HUES48 (cell line): ENCODE measurements around the gene AFDN.

ENCODE experiments used
- H3K27ac ChIP-seq: one replicate; pipeline ENCODE4 v1.7.0; 2013; ENCODE audit warnings: low read depth, low read length, inconsistent platforms
- H3K27me3 ChIP-seq: 2 replicates; pipeline ENCODE4 v1.6.1; 2013; ENCODE audit warnings: mild to moderate bottlenecking, low read length; ENCODE audit not compliant: control insufficient read depth, insufficient read depth
- H3K36me3 ChIP-seq: 2 replicates; pipeline ENCODE4 v1.6.1; 2013; ENCODE audit warnings: low read length; ENCODE audit not compliant: control insufficient read depth, insufficient read depth
- H3K4me1 ChIP-seq: 2 replicates; pipeline ENCODE4 v1.6.1; 2013; ENCODE audit warnings: mild to moderate bottlenecking, low read length; ENCODE audit not compliant: control insufficient read depth, insufficient read depth
- H3K4me3 ChIP-seq: 2 replicates; pipeline ENCODE4 v1.5.1; 2013; ENCODE audit warnings: mild to moderate bottlenecking, low read depth, low read length
- H3K9ac ChIP-seq: 2 replicates; pipeline ENCODE4 v1.6.1; 2013; ENCODE audit warnings: mild to moderate bottlenecking, low read depth, low read length, moderate library complexity
- H3K9me3 ChIP-seq: 2 replicates; pipeline ENCODE4 v1.6.1; 2013; ENCODE audit warnings: low read length; ENCODE audit not compliant: control insufficient read depth, insufficient read depth

The AFDN gene

GRCh38 chr6:167984876-167985604 lies 158.3 kb downstream of the AFDN start:
- H3K4me1 ChIP-seq = no peaks in the 10 kb centered on the region
- H3K9ac ChIP-seq = no peak overlapping the region
- no peaks in the 10 kb centered on the region for H3K27me3 ChIP-seq
- H3K9me3 ChIP-seq = no peaks in the 10 kb centered on the region
- no peaks in the 10 kb centered on the region for H3K36me3 ChIP-seq
- H3K27ac ChIP-seq = no peak overlapping the region
- no peak overlapping the region for H3K4me3 ChIP-seq

- H3K4me1 ChIP-seq = no peaks in the 10 kb centered on the region
Measured at GRCh38 chr6:167985911-167986595, 159.3 kb downstream of the AFDN start.

GRCh38 chr6:167987396-167988153 lies 160.9 kb downstream of the AFDN start:
- no peak overlapping the region for H3K4me3 ChIP-seq
- H3K4me1 ChIP-seq = no peaks in the 10 kb centered on the region
- H3K9me3 ChIP-seq = no peaks in the 10 kb centered on the region
- H3K27me3 ChIP-seq = no peaks in the 10 kb centered on the region
- H3K27ac ChIP-seq = no peak overlapping the region
- no peaks in the 10 kb centered on the region for H3K36me3 ChIP-seq
- no peak overlapping the region for H3K9ac ChIP-seq

More at GRCh38 chr6:167985911-167986595, 159.3 kb downstream of the AFDN start:
- no peaks in the 10 kb centered on the region for H3K9me3 ChIP-seq
- no peaks in the 10 kb centered on the region for H3K36me3 ChIP-seq
- H3K4me3 ChIP-seq = no peak overlapping the region
- H3K27me3 ChIP-seq = no peaks in the 10 kb centered on the region
- no peak overlapping the region for H3K9ac ChIP-seq
- H3K27ac ChIP-seq = no peak overlapping the region

- Histone ChIP-seq H3K4me1 (no peaks in the 10 kb centered on the region), H3K9me3 (no peaks in the 10 kb centered on the region), H3K9ac (no peak overlapping the region), H3K36me3 (no peaks in the 10 kb centered on the region), H3K4me3 (no peak overlapping the region), H3K27me3 (no peaks in the 10 kb centered on the region), H3K27ac (no peak overlapping the region)
Measured at GRCh38 chr6:167988154-167988495, 161.4 kb downstream of the AFDN start.

GRCh38 chr6:167988945-167989841 lies 162.5 kb downstream of the AFDN start:
- Histone ChIP-seq H3K9me3 (no peaks in the 10 kb centered on the region), H3K4me3 (no peak overlapping the region), H3K27ac (no peak overlapping the region), H3K9ac (no peak overlapping the region), H3K36me3 (no peaks in the 10 kb centered on the region), H3K4me1 (no peaks in the 10 kb centered on the region), H3K27me3 (no peaks in the 10 kb centered on the region)

GRCh38 chr6:167990016-167990945 lies 163.6 kb downstream of the AFDN start:
- H3K4me3 ChIP-seq = no peak overlapping the region
- no peak overlapping the region for H3K9ac ChIP-seq
- no peaks in the 10 kb centered on the region for H3K4me1 ChIP-seq
- H3K27ac ChIP-seq = no peak overlapping the region
- H3K36me3 ChIP-seq = no peaks in the 10 kb centered on the region
- H3K27me3 ChIP-seq = no peaks in the 10 kb centered on the region
- no peaks in the 10 kb centered on the region for H3K9me3 ChIP-seq

- Histone ChIP-seq H3K9me3 (no peaks in the 10 kb centered on the region), H3K36me3 (no peaks in the 10 kb centered on the region), H3K4me3 (no peak overlapping the region), H3K4me1 (no peaks in the 10 kb centered on the region), H3K9ac (no peak overlapping the region), H3K27me3 (no peaks in the 10 kb centered on the region), H3K27ac (no peak overlapping the region)
Measured at GRCh38 chr6:167993169-167993568, 166.5 kb downstream of the AFDN start.

- Histone ChIP-seq H3K27me3 (no peaks in the 10 kb centered on the region), H3K27ac (no peak overlapping the region), H3K9me3 (no peaks in the 10 kb centered on the region), H3K36me3 (no peaks in the 10 kb centered on the region), H3K4me3 (no peak overlapping the region), H3K4me1 (no peaks in the 10 kb centered on the region), H3K9ac (no peak overlapping the region)
Measured at GRCh38 chr6:167993831-167994230, 167.1 kb downstream of the AFDN start.

GRCh38 chr6:167995302-167995701 lies 168.6 kb downstream of the AFDN start:
- Histone ChIP-seq H3K4me3 (no peak overlapping the region), H3K9ac (no peak overlapping the region), H3K27ac (no peak overlapping the region), H3K27me3 (no peaks in the 10 kb centered on the region), H3K36me3 (no peaks in the 10 kb centered on the region), H3K9me3 (no peaks in the 10 kb centered on the region), H3K4me1 (no peaks in the 10 kb centered on the region)

- Histone ChIP-seq H3K9ac (no peak overlapping the region), H3K4me3 (no peak overlapping the region), H3K4me1 (no peaks in the 10 kb centered on the region), H3K36me3 (no peaks in the 10 kb centered on the region), H3K9me3 (no peaks in the 10 kb centered on the region), H3K27ac (no peak overlapping the region), H3K27me3 (no peaks in the 10 kb centered on the region)
Measured at GRCh38 chr6:167995731-167996151, 169.0 kb downstream of the AFDN start.
